Measurements from ENCODE around the gene TMEM242. TPM values are rescaled to one million over a fixed set of nuclear protein-coding genes. Genes with fewer than 3 reads are reported as not detected.

Gene TMEM242
- polyA plus RNA-seq, 1 donor from 2014 or later, result 17.6 TPM

DNA sequence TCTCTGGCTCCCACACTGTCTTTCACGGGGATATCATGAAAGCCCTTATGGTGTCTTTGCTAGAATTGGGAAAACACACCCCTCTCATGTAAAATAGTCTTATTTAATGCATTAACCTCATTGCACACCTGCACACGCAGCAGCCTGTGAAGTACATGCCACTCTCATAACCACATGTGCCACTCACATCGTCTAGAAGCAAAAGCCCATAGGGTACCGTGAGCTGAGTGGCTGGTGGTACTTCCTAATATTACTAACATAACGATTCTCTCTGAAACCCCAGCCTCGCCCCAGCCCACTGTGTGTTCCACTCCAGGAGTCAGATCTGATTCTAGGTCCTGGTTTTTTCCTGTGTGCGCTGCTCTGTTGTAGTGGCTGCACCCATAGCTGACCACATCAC is 9.5 kb upstream of the TMEM242 start:
- H3K9me2 ChIP-seq (ENCODE audit: insufficient read depth, low read length), result no peaks in the 10 kb centered on the region
- no peak for TF ChIP-seq SMC3 (conservative IDR thresholded peaks at IDR 0.05; ENCODE audit: poor library complexity)
- TF ChIP-seq, protein P1, sequence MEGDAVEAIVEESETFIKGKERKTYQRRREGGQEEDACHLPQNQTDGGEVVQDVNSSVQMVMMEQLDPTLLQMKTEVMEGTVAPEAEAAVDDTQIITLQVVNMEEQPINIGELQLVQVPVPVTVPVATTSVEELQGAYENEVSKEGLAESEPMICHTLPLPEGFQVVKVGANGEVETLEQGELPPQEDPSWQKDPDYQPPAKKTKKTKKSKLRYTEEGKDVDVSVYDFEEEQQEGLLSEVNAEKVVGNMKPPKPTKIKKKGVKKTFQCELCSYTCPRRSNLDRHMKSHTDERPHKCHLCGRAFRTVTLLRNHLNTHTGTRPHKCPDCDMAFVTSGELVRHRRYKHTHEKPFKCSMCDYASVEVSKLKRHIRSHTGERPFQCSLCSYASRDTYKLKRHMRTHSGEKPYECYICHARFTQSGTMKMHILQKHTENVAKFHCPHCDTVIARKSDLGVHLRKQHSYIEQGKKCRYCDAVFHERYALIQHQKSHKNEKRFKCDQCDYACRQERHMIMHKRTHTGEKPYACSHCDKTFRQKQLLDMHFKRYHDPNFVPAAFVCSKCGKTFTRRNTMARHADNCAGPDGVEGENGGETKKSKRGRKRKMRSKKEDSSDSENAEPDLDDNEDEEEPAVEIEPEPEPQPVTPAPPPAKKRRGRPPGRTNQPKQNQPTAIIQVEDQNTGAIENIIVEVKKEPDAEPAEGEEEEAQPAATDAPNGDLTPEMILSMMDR (IDR thresholded peaks at IDR 0.05; ENCODE audit: poor library complexity, severe bottlenecking), result no peak
- no peak for TF ChIP-seq POLR2AphosphoS5 (IDR thresholded peaks at IDR 0.05)
- TF ChIP-seq, protein P2, sequence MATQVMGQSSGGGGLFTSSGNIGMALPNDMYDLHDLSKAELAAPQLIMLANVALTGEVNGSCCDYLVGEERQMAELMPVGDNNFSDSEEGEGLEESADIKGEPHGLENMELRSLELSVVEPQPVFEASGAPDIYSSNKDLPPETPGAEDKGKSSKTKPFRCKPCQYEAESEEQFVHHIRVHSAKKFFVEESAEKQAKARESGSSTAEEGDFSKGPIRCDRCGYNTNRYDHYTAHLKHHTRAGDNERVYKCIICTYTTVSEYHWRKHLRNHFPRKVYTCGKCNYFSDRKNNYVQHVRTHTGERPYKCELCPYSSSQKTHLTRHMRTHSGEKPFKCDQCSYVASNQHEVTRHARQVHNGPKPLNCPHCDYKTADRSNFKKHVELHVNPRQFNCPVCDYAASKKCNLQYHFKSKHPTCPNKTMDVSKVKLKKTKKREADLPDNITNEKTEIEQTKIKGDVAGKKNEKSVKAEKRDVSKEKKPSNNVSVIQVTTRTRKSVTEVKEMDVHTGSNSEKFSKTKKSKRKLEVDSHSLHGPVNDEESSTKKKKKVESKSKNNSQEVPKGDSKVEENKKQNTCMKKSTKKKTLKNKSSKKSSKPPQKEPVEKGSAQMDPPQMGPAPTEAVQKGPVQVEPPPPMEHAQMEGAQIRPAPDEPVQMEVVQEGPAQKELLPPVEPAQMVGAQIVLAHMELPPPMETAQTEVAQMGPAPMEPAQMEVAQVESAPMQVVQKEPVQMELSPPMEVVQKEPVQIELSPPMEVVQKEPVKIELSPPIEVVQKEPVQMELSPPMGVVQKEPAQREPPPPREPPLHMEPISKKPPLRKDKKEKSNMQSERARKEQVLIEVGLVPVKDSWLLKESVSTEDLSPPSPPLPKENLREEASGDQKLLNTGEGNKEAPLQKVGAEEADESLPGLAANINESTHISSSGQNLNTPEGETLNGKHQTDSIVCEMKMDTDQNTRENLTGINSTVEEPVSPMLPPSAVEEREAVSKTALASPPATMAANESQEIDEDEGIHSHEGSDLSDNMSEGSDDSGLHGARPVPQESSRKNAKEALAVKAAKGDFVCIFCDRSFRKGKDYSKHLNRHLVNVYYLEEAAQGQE (IDR thresholded peaks at IDR 0.05; ENCODE audit: borderline replicate concordance), result no peak
- no peak for TF ChIP-seq RAD21 (conservative IDR thresholded peaks at IDR 0.05)
- no peak for TF ChIP-seq MXI1 (conservative IDR thresholded peaks at IDR 0.05; ENCODE audit: poor library complexity, severe bottlenecking)
- TF ChIP-seq EZH2 (IDR thresholded peaks at IDR 0.05; ENCODE audit: borderline replicate concordance, insufficient read depth, low read length, poor library complexity, severe bottlenecking), result no peak
- no peak for TF ChIP-seq EP300 (conservative IDR thresholded peaks at IDR 0.05; ENCODE audit: poor library complexity, severe bottlenecking)
- no peak for TF ChIP-seq TAF1 (IDR thresholded peaks at IDR 0.05; ENCODE audit: low read depth)
- no peaks in the 10 kb centered on the region for H3K36me3 ChIP-seq (ENCODE audit: insufficient read depth, low read length)
- no peaks in the 10 kb centered on the region for H3K27me3 ChIP-seq (ENCODE audit: insufficient read depth, low read depth, low read length)
- H2AFZ ChIP-seq (ENCODE audit: low read depth, low read length), result no peak overlapping the region
- no peaks in the 10 kb centered on the region for H3K79me2 ChIP-seq (replicated peaks; ENCODE audit: insufficient read depth, low read length)
- H3K27ac ChIP-seq (ENCODE audit: low read length), result no peak overlapping the region
- no peaks in the 10 kb centered on the region for H3K9me3 ChIP-seq (ENCODE audit: low read length)
- no peaks in the 10 kb centered on the region for H3F3A ChIP-seq (ENCODE audit: insufficient read depth, low read length, poor library complexity, severe bottlenecking)
- H4K20me1 ChIP-seq (ENCODE audit: insufficient read depth), result no peaks in the 10 kb centered on the region
- H3K9ac ChIP-seq (ENCODE audit: low read length), result no peak overlapping the region
- no peak overlapping the region for H3K4me3 ChIP-seq (ENCODE audit: low read length)
- H3K4me2 ChIP-seq (ENCODE audit: low read length), result no peak overlapping the region

GRCh38 chr6:157330831-157331230 is 7.5 kb upstream of the TMEM242 start:
- TF ChIP-seq EZH2 (IDR thresholded peaks at IDR 0.05; ENCODE audit: borderline replicate concordance, insufficient read depth, low read length, poor library complexity, severe bottlenecking), result no peak
- TF ChIP-seq RAD21 (conservative IDR thresholded peaks at IDR 0.05), result no peak
- TF ChIP-seq POLR2AphosphoS5 (IDR thresholded peaks at IDR 0.05), result no peak
- TF ChIP-seq TAF1 (IDR thresholded peaks at IDR 0.05; ENCODE audit: low read depth), result no peak
- TF ChIP-seq EP300 (conservative IDR thresholded peaks at IDR 0.05; ENCODE audit: poor library complexity, severe bottlenecking), result no peak
- TF ChIP-seq, protein P2 (IDR thresholded peaks at IDR 0.05; ENCODE audit: borderline replicate concordance), result no peak
- no peak for TF ChIP-seq SMC3 (conservative IDR thresholded peaks at IDR 0.05; ENCODE audit: poor library complexity)
- no peak for TF ChIP-seq MXI1 (conservative IDR thresholded peaks at IDR 0.05; ENCODE audit: poor library complexity, severe bottlenecking)
- TF ChIP-seq, protein P1 (IDR thresholded peaks at IDR 0.05; ENCODE audit: poor library complexity, severe bottlenecking), result no peak
- no peaks in the 10 kb centered on the region for H3K9me2 ChIP-seq (ENCODE audit: insufficient read depth, low read length)
- H3K9ac ChIP-seq (ENCODE audit: low read length), result no peak overlapping the region
- no peaks in the 10 kb centered on the region for H3F3A ChIP-seq (ENCODE audit: insufficient read depth, low read length, poor library complexity, severe bottlenecking)
- H3K36me3 ChIP-seq (ENCODE audit: insufficient read depth, low read length), result no peaks in the 10 kb centered on the region
- H3K79me2 ChIP-seq (replicated peaks; ENCODE audit: insufficient read depth, low read length), result no peaks in the 10 kb centered on the region
- H3K27me3 ChIP-seq (ENCODE audit: insufficient read depth, low read depth, low read length), result no peaks in the 10 kb centered on the region
- no peaks in the 10 kb centered on the region for H4K20me1 ChIP-seq (ENCODE audit: insufficient read depth)
- no peak overlapping the region for H3K27ac ChIP-seq (ENCODE audit: low read length)
- H3K4me3 ChIP-seq (ENCODE audit: low read length), result no peak overlapping the region
- H3K9me3 ChIP-seq (ENCODE audit: low read length), result no peaks in the 10 kb centered on the region
- H2AFZ ChIP-seq (ENCODE audit: low read depth, low read length), result no peak overlapping the region
- H3K4me2 ChIP-seq (ENCODE audit: low read length), result no peak overlapping the region
